ENCODE measurements around the gene CRY1.

GRCh38 chr12:107088912-107089311 lies 4.4 kb downstream of the CRY1 start:
- TF ChIP-seq POU2F2 (IDR thresholded peaks at IDR 0.05; ENCODE audit: low read depth, low read length) (no peak), POLR2A (IDR thresholded peaks at IDR 0.05; ENCODE audit: low read depth, low read length) (no peak), POLR2AphosphoS5 (IDR thresholded peaks at IDR 0.05; ENCODE audit: low read depth, low read length) (no peak), SPI1 (IDR thresholded peaks at IDR 0.05; ENCODE audit: low read depth, low read length) (no peak), TAF1 (IDR thresholded peaks at IDR 0.05; ENCODE audit: low read depth, low read length) (no peak)
